GM21717 (cell line): ENCODE results near the gene MMP28.

Experiments
- ATAC-seq: cut with Tn5 transposase; IDR thresholded peaks from one replicate; pipeline ENCODE4 v1.9.1; 2021; ENCODE audit warnings: mild to moderate bottlenecking, moderate library complexity; ENCODE audit not compliant: unreplicated experiment

Gene MMP28

DNA sequence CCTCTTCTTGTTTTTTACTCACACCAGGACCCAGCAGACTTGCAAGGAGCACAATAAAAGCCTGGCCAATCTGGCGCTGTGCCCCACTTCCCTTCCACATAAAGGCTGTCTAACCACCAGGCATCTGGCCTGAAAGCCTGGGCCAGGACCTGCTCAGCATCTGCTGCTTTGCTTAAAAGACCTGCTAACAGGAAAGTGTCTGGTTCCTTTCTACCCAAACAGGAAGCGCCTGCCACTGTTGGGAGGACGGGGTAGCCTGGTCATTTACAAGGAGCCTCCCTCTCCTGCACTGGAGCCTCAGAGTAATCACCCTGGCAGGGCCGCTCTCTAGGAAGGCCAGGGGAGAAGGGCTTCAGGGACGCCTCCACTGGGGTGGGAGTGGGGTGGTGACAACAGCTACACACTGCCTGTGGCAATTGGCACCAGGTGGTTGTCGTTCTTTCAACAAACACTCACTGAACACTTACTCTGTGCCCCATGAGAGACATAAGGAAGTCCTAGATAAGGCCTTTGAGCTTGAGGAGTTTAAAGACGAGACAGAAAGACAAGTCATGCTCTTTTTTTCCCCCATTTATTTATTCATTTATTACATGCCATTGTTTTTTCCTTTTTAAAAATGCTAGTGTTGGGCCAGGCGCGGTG lies 6.3 kb upstream of the MMP28 start:
- ATAC-seq = no peak

DNA sequence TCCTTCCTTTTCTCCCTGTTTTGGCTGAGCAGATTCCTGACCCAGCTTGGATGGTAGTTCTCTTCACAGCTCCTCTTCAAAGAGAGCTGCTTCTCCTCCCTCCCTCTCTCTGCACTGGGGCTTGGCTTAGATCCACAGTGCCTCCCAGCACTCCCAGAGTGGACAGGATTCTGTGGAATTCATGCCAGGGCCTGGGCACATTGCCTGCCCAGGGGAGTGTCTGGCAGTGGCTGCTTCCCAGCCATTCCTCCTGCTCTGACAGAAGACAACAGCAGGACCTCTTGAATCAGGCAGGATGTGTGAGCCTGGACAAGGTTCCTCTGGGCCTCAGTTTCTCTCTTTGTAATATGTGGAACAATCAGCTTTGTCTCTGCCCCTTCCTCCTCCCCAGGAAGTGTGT lies 4.5 kb upstream of the MMP28 start:
- ATAC-seq = no peak

DNA sequence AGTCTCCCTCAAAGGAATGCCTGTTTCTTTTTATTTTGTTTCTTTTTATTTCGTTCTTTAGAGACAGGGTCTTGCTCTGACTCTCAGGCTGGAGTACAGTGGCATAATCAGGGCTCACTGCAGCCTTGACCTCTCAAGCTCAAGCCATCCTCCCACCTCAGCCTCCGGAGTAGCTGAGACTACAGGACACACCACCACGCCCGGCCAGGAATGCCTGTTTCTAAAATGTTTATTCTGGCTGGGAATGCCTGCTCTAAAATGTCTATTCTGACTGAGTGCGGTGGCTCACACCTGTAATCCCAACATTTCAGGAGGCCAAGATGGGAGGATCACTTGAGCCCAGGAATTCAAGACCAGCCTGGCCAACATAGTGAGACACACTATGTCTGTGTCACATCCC lies 2.5 kb upstream of the MMP28 start:
- no peak for ATAC-seq

DNA sequence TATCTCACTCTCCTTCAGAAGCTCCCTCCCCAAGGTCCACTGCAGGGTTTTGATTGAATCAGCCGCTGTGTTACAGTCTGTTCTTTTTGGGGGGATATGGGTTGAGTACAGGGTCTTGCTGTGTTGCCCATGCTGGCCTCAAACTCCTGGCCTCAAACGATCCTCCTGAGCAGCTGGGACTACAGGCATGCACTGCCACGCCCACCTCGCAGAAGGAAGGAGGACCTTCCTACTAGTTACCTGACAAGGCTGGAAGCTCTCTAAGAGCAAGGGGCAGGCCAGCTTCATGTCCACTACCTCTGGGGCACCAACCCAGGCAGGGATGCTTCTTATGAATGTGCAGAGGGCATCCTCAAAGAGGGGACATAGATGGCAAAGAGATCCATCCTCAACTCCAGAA lies 1.9 kb upstream of the MMP28 start:
- ATAC-seq = no peak

DNA sequence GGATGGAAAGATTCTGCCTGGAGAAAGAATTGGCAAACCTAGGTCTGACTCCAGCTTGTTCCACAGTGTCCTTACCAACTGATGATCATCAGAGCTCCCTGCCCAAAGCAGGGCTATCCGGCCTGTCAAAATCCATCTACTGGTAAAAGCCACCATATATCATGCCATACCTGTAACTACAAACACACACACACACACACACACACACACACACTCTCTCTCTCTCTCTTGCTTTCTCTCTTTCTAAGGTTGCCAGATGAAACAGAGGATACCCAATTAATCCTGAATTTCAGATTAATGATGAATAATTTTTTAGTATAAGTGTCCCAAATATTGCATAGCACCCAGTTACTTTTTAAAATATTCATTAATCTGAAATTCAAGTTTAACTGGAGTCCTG lies 1.5 kb upstream of the MMP28 start:
- ATAC-seq = no peak

DNA sequence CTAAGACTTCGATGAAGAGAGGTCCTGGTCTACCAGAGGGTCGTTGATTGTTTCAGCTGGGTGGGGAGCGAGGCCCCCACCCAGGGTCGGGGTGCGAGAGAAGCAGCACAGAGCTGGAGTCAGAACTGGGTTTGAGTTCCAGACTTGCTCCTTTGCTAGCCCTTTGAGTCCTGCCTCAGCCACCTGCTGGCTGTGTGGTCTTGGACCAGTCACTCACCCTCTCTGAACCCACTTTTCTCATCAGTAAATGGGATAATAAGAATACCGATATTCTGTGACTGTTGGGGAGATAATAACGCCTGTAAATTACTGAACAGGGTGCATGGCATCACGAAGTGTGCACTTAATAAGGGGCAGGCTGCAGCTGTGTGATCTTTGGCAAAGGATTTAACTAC lies 427 bp upstream of the MMP28 start:
- ATAC-seq = no peak

DNA sequence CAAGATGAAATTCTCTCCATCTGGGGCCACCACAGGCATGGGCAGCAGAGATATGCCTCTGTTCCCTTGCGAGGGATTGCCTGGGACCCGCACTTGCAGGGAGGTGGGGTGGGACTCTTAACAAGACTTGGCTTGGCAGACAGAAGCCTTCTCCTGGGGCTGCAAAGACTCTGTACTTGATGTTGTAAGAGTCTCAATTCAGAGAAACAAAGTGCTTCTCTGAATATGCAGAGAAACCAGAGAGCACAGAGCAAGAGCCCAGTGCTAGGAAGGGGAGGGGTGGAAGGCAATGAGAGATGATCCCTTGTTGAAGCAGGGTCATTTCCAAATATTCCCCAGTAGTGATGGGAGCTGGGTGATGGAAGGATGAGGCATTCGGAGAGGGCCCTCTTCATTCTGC lies 2.2 kb downstream of the MMP28 start:
- ATAC-seq = no peak

DNA sequence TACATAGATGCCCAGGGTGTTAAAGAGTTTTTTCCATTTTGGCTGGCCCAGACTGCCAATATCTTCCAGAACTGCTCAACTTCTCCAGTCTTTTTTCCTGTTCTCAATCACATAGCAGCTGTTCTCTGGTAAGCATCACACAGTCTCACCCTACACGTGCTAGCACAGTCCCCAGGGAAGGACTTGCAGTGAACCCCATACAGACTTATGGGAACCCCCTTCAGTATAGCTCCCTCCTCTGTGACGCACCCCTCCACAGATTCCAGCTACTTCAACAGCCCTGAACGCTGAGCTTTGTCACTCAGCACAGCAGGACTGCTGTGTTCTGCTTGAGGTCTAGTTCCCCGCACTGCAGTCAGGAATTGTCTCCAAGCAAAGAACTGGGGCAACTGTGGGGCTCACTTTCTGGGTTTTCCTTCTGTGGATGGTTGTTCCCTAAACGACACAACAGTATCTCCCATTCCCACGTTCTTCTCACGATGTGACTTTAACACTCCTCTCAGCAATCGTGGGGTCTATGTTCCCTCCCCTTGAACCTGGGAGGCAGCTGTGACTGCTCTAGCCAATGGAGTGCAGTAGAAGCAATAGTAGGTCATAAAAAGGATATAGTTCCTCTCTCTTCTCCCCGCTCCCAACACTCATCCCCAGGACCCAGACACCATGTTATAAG lies 3.6 kb downstream of the MMP28 start:
- no peak for ATAC-seq

DNA sequence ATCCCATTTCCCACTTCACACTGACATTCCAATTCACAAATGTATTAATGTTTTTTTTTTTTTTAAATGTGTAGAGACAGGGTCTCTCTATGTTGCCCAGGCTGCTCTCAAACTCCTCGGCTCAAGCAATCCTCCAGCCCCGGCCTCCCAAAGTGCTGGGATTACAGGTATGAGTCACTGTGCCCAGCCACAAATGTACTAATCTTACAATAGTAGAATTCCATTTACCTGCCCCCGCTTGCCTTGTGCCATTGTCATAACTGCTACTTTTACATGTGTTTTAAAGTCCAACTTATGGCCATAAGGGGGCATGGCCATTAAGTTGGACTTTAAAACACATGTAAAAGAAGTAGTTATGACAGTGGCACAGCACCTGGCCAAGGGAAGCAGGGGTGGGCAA lies 4.6 kb downstream of the MMP28 start:
- no peak for ATAC-seq

DNA sequence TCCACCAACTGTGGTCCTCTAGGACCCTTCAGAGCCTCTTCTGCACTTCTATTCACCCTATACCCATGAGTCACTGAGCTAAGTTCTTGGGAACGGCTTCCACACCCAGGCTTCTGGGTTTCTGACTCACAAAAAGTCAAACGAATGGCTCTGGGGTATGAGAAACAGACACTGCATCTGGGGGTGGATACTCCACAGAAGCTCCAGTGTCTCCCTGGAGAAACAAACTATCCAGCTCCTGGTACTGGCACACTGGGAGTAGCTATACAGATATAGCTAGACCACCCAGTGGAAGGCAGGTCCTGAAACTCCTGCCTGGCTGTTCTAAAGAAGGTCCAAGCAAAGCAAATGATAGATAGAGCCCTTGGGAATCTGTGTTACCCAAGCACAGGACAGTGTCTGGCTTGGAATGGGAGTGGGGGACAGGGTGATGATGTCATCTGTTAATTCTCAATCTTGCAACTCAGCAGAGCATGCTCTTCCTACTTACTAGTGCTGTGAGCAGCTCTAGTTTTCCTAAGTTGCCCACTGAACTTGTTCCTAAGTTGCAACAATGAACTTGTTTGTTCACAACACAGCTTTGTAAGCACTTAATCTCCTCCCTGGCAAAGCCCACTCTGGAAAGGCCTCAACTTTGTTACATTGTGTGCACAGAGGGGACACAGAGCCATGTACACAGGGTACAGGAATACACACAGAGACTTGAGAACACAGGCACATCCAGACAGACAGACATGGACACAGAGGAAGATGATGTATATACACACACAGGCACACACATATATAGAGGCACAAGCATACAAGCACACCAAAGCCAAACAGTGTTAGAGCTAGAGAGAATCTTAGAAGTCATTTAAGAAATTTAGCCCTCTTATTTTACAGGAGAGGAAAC lies 6.7 kb downstream of the MMP28 start:
- ATAC-seq = no peak

DNA sequence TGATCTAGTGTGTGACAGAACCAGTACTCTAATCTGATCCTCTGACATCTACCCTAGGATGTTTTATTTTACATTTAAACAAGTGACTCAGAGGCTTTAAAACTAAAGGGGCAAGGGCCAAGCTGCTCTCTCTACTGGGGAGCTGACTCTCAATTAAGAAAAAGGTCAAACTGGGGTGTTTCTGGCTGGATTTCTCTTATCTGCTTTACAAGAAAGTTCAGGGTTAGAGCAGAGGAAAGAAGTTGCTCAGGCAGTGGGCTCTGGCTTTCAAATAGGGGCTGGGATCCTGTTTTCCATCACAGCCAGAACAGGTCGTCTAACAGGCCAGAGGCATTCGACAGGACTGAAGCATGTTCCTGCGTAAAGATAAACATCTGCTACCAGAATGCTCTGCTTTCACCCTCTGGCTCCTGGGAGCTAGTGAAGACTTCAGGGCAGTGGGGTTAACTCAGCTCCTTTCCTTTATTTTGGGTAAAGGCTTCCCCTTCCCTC lies 8.5 kb downstream of the MMP28 start:
- ATAC-seq = no peak

DNA sequence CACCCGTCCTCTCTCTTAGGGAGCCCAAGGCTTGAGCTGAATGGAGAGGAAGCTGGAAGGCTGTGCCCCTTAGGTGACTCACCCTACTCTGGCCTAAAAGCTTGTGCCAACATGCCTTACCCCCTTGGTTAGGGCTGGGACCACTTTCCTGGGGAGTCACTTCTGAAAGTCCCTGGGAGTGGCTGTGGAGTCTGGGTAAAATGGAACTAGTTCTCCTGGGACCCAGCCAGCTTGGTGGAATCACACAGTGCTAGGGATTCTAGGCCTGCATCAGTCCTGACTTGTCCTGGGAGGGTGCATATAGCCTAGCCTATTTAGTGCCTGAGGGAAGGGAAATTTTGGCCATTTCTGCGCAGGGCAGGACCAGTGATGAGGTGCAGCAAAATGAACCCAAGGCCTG lies 10.5 kb downstream of the MMP28 start:
- ATAC-seq = no peak

DNA sequence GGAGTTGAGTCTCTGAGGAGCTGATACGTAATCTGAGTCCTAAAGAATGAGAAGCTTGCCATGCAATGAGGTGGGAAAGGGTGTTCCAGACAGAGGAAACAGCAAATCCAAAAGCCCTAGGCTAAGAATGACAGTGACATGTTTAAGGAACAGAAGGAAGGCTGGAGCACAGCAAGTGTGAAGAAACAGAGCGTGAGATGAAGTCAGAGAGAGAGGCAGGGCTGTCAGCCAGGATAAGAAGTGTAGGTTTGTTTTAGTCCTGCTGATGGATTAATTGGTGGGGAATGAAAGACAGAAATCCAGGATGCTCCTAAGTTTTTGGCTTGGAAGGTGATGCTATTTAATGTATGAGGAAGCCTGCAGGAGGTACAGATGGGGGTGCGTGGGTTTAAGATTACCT lies 14.5 kb downstream of the MMP28 start:
- no peak for ATAC-seq

DNA sequence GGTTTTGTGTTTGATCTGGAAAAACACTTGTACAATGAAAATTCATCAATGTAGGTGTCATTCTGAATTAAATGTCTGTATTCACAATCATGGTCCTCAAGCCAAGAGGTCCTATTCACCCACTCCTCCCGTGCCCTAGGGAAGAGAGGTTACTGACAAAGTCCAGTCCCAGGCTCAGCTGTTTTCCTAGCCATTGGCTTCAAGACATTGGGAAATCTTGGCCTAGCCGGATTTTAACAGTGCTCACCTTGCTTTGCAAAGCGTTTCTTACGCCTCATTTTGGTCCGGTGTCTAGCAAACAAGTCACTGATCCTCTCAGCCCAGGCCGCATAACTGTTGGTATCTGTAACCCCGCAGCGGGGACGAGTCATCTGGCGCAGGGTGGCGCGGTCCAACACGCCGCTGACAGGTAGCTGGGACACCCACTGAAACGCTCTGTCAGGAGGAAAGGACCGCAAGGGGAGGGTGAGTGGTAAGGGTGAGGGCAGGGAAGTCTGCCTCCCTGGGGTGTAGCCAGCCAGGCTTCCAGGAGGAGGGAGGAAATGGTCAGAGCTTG lies 16.7 kb downstream of the MMP28 start:
- no peak for ATAC-seq

DNA sequence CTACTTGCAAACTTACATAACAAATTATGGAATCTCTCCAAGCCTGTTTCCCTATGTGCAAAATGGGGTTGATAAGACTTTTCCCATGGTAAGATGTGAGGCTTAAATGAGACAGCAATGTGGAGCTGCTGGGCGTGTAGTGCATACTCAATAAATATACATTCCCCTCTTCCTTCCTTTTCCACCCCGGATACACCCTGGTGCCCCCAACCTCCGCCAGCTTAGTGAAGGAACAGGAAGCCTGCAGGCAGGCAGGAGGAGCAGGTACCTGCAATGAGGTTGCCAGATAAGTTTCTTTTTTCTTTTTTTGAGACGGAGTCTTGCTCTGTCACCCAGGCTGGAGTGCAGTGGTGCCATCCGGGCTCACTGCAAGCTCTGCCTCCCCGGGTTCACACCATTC lies 19.9 kb downstream of the MMP28 start:
- no peak for ATAC-seq

DNA sequence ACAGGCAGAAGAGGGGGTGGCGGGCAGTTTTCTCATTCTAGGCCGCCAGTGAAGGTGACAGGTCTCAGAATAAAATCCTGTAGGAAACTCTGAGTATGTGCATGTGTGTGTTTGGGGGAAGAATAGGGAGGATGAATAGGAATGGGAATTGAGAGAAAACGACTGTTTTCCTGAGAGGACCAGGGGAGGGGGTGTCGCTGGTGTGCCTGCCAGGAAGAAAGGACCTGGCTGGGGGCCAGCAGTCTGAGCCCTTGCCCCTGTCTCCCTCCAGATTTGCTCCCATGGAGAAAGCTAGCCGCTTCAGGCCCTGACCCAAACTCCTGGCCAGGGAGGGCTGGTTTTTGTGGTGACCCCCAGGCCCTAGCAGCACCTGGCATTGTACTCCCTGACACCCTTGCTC lies 20.4 kb downstream of the MMP28 start:
- ATAC-seq = no peak

DNA sequence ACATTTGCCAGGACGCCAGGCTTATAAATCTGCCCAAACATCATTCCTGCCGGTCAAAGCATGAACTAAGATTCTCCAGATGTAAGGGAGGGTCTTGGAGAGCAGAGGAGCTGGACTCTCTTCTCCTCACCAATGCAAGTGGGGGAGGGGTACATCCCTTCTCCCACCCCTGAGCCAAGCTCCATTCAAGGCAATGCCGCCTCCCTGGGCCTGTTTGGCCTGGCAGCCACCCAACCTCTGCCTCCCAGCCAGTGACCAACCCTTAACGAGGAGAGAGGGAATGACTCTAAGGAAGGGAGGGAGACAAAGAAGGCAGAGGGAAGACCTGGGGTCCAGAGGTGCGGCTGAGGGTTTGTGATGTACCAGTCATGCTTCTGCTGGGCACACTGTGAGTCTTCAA lies 20.9 kb downstream of the MMP28 start:
- ATAC-seq = no peak

DNA sequence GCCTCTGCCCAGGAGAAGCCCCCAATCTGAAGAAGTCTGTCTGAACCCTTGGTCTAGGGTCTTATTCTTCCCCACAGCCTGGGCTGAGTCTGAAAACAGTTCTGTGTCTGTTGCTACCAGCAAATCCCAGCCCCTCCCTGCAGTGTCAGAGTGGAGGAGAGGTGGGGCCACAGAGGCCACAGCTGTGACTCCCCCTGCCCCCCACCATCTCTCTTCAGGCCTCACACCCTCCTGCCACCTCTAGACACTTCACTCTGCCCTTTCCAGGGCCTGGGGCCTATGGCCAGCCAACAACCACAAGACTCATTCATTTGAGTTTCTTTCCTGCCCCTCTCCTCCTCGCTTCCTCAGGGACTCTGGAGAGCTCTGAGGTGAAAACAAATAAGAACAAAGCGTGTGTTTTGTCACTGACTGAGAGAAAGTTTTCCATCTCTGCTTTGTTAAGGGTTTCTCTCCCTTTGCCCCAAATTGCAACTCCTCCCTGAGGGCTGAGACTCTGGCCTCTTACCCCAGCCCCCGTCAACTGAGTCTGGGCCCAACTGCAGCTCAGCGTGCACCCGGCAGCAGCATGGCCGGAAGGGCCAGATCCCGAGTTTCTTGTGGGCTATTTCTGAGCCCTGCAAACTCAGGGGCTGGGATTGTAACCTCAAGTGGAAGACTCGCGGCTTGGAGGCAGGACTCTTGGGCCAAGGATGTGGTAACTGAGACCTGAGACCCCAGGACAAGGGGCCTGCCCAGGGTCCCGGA lies 21.6 kb downstream of the MMP28 start:
- no peak for ATAC-seq

DNA sequence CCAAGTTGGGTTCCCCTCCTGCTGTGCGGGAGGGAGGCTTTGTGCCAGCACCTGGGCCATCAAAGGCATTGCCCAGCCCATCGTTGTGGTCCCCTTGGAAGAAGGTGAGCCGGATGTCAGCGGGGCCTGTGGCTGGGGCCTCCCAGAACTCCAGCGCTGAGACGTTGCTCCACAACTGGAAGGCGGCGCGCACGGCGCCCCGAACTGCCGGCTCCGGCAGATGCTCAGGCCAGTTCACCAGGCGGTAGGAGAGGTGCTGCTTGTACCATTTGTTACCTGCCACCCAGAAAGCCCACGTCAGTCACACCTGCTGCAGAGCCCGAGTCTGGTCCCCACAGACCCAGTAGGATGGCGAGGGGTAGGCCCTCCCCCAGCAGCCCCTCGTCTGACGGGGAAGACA lies 22.3 kb downstream of the MMP28 start:
- ATAC-seq = no peak

DNA sequence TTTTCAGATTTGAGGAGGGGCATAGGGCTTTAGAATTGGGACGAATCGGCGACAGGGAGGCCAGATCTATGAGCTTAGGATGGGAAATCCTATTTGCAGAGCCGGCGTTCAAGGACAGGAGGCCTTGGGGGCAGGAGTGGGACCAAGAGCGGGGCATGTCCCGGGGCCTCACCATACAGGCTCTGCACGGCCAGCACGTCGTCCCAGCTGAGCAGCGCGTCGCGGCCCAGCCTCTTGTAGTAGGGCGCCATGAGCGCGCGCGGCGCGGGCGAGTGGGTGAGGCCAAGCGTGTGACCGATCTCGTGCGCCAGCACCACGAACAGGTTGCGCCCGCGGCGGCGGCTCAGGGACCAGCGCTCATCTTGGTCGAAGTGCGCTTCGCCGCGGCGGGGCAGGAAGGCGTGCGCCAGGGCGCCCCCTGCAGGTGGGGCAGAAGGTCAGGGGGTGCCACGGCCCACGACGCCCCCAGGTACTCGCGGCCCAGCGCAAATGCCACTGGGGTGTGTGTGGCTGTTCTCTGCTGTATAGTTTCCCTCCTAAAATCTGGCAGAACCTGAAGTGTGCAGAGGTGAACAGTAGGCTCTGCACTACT lies 25.4 kb downstream of the MMP28 start:
- ATAC-seq = no peak

DNA sequence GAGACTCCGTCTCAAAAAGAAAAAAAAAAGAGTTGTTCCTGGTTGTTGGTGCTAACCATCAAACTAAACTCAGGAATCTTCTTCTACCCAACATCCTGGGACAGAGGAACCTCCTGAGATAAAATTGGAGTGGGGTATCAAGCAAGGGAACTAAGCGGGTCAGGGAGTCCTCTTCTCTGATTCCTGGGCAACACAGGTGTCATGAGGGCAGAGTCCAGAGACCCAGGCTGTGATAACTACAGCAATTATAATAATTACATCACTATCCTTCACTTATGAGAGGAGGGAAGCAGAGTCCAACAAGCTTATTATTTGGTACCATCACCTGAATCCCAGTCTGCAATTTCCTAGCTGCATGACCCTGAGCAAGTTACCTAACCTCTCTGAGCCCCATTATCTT lies 26.6 kb downstream of the MMP28 start:
- no peak for ATAC-seq
